ENCODE results near the gene ACTRT2. TPM values are rescaled to one million over a fixed set of nuclear protein-coding genes. Genes with fewer than 3 reads are reported as not detected.

Gene ACTRT2
- total and polyA plus RNA-seq, 9 donors: not detected

- intact Hi-C loops (cut with DNase I): no loop called here
- H3K4me3 ChIP-seq: no peak overlapping the region
- 72 to 79% (median 77%) methylated on average over 14 of the region's 14 CpGs for WGBS, 3 donors
- H3K27me3 ChIP-seq: no peaks in the 10 kb centered on the region
- DNase-seq: peak in 4 of 5 donors; percentile 21 to 54 (median 40)
- peaks cover 11% of the 10 kb centered on the region for H3K4me1 ChIP-seq (ENCODE audit: insufficient read depth)
- H3K9me3 ChIP-seq: no peaks in the 10 kb centered on the region
- H3K27ac ChIP-seq: no peak overlapping the region
- no peaks in the 10 kb centered on the region for H3K36me3 ChIP-seq
- TF ChIP-seq EP300 (IDR thresholded peaks at IDR 0.05) (no peak), POLR2A (IDR thresholded peaks at IDR 0.05) (no peak), CTCF (IDR thresholded peaks at IDR 0.05) (no peak)
Measured at GRCh38 chr1:3034728-3035562, 13.7 kb downstream of the ACTRT2 start.

GRCh38 chr1:3035563-3036446, 14.5 kb downstream of the ACTRT2 start:
- intact Hi-C loops (cut with DNase I): no loop called here
- no peak overlapping the region for H3K27ac ChIP-seq

GRCh38 chr1:3036447-3037280, 15.4 kb downstream of the ACTRT2 start:
- Histone ChIP-seq H3K9me3 (no peaks in the 10 kb centered on the region), H3K27ac (no peak overlapping the region), H3K36me3 (no peaks in the 10 kb centered on the region), H3K4me3 (no peak overlapping the region), H3K27me3 (no peaks in the 10 kb centered on the region), H3K4me1 (ENCODE audit: insufficient read depth) (peaks cover 11% of the 10 kb centered on the region)
- intact Hi-C loops (cut with DNase I): no loop called here
- peak in 1 of 5 donors; percentile 10 for DNase-seq
- TF ChIP-seq EP300 (IDR thresholded peaks at IDR 0.05) (no peak), CTCF (IDR thresholded peaks at IDR 0.05) (no peak), POLR2A (IDR thresholded peaks at IDR 0.05) (no peak)
- WGBS, 3 donors: 32 to 44% (median 33%) methylated on average over 22 of the region's 22 CpGs

More at GRCh38 chr1:3035563-3036446, 14.5 kb downstream of the ACTRT2 start:
- TF ChIP-seq EP300 (IDR thresholded peaks at IDR 0.05): no peak
- TF ChIP-seq POLR2A (IDR thresholded peaks at IDR 0.05): no peak
- WGBS, 3 donors: 49 to 67% (median 62%) methylated on average over 18 to 19 of the region's 19 CpGs
- H3K36me3 ChIP-seq: no peaks in the 10 kb centered on the region
- no peak overlapping the region for H3K4me3 ChIP-seq
- peaks cover 11% of the 10 kb centered on the region for H3K4me1 ChIP-seq (ENCODE audit: insufficient read depth)
- H3K27me3 ChIP-seq: no peaks in the 10 kb centered on the region
- peak in 1 of 5 donors; percentile 11 for DNase-seq
- no peaks in the 10 kb centered on the region for H3K9me3 ChIP-seq

GRCh38 chr1:3037281-3038040, 16.2 kb downstream of the ACTRT2 start:
- DNase-seq: peak in 1 of 5 donors; percentile 9
- TF ChIP-seq POLR2A (IDR thresholded peaks at IDR 0.05) (no peak), CTCF (IDR thresholded peaks at IDR 0.05) (no peak), EP300 (IDR thresholded peaks at IDR 0.05) (no peak)
- no peak overlapping the region for H3K4me3 ChIP-seq
- 74 to 77% (median 74%) methylated on average over 32 of the region's 32 CpGs for WGBS, 3 donors
- no peaks in the 10 kb centered on the region for H3K27me3 ChIP-seq
- intact Hi-C loops (cut with DNase I): no loop called here
- H3K27ac ChIP-seq: no peak overlapping the region
- H3K36me3 ChIP-seq: no peaks in the 10 kb centered on the region
- no peaks in the 10 kb centered on the region for H3K9me3 ChIP-seq
- peaks cover 11% of the 10 kb centered on the region for H3K4me1 ChIP-seq (ENCODE audit: insufficient read depth)
